Skin epidermis (tissue), 12 donors: Measurements from ENCODE around the gene IRF1.

Source experiments
- H3K27ac ChIP-seq, 21 experiments: fragments of 200-600 bp; sonication (generic) in 11 of 21; one replicate each; pipeline ENCODE4 v1.5.0; 2020; ENCODE audit warnings: mild to moderate bottlenecking in 3 of 21, inconsistent platforms in 2 of 21, moderate library complexity in 2 of 21
- H3K4me3 ChIP-seq, 7 experiments: fragments of 200-600 bp; sonication (generic) in 2 of 7; one replicate each; pipeline ENCODE4 v1.5.0; 2020; ENCODE audit warnings: inconsistent platforms in 2 of 7, mild to moderate bottlenecking in 2 of 7, moderate library complexity in 1 of 7

IRF1 gene

DNA sequence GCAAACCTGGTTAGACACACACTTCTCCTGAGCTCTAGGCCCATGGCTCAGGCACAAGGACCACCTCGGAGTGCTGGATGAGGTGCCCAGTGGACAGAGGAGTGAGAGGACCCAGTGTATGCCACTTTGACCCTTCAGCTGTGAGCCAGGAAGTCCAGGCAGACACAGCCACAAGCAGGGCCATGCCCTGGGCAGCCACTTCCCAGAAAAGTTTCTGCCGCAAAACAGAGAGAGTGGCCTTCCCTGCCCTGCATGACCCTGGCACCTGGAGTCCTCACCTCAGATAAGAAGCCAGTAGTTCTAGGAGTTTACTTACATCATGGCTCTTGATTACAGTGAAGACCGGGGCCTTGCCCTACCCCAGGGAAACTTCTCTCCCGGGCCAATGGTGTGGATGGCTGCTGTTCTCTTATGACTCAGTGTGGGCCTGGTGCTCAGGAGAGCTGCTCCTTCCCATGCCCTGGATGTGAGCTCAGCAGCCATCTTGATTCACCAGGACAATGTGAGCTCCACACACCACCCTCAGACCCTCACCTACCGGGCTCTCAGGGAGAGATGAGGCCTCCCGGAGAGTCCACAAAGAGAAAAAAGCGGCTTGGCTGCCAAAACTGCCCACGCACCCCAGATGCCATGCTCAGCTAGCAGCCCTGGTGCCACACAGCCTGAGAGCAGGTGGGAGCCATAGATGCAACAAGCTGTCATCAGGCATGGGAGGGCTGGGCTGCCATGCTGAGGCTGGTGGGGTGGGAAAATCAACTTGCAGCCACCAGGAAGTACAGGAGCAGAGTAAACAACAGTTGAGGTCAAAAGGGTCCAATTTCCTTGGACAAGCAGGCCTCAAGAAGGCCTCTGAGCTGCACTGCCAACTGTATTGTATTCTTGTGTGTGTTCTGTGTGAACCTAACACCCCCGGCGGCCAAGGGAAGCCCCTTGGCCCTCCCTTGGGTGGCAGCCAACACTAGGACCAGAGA, 11.7 kb upstream of the IRF1 start:
- Histone ChIP-seq H3K4me3 (no peak overlapping the region), H3K27ac (peak overlapping the region in 5 of 21 experiments; percentile 12 to 61 (median 38))

DNA sequence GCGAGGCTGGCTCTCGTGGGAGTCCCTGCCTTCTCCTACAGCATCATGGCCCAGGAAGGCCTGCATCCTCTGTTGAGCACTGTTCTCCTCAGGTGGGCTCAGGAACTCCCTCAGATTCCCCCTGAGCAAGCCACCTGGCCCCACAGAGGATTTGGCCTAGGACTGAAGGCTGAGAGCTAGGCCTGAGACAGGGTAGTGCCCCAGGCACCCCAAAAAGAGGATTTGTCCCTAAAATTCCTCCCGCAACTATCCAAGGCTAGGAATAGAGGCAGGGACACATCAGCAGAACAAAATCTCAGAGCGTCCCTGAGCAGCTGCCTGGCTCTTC, 11.0 kb upstream of the IRF1 start:
- no peak overlapping the region for H3K4me3 ChIP-seq
- H3K27ac ChIP-seq = peak overlapping the region in 4 of 21 experiments; percentile 3 to 61 (median 45)

DNA sequence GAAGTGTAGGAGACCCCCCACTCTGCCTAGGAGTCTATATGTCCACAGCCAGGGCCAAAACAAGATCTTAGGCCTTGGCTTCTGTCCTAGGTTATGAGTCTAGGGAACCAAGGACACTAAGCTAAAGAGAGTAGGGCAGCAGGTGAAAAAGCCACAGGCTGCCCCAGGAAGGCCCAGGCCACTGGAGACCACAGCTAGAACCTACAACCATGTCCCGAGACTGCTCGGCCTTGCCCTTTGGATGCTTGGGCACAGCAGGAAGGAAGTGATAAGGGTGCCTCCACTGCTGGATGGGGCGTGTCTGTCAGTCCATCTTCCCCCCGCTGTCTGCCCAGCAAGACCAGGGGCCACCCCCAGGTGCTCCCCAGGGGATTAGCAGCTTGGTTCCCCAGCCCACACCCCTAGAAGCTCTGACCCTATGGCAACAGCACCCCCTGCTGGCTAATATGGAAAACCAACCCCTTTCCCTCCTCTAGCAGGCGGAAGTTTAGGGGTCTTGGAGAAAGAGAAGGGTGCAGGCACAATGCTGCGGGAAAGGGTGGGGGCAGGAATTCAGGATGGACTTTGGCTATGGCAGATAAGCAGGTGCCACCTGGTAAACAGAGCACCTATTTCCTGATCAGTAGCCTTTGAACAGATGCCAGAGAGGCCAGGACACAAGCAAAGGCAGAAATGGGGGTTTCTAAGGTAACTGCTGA, 10.5 kb upstream of the IRF1 start:
- H3K27ac ChIP-seq = peak overlapping the region in 13 of 21 experiments; percentile 7 to 100 (median 40)
- no peak overlapping the region for H3K4me3 ChIP-seq

DNA sequence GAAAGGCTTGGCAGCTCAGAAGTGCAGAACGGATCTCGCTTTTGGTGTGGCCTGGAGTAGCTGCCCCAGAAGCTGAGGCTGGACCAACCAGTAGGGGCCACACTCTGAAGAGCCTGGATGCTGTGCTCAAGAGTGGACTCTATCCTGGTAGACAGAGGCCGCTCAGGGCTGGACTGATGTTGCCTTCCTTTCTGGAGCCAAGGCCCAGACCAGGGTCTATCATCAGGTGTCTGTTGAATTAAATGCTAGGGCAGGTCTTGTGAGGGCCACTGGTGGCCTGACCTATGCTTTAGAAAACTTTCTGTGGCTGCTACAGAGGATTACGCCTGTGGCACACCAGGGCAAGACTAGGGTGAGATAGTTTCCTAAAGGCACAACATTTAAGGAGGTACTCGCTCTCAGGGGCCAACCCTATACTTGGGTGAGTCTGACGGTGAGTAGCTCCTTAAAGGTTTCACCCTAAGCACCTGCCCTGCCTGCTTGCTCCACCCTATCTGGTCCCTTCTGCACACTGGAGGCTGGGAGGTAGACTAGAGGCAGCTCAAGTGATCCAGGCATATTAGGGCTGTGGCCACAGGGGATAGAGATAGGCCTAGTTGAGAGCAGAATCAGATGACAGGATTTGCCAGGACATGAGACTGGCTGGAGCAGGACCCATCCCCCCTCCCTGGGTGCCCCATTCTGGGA, 9.8 kb upstream of the IRF1 start:
- peak overlapping the region in 13 of 21 experiments; percentile 7 to 100 (median 40) for H3K27ac ChIP-seq
- no peak overlapping the region for H3K4me3 ChIP-seq

DNA sequence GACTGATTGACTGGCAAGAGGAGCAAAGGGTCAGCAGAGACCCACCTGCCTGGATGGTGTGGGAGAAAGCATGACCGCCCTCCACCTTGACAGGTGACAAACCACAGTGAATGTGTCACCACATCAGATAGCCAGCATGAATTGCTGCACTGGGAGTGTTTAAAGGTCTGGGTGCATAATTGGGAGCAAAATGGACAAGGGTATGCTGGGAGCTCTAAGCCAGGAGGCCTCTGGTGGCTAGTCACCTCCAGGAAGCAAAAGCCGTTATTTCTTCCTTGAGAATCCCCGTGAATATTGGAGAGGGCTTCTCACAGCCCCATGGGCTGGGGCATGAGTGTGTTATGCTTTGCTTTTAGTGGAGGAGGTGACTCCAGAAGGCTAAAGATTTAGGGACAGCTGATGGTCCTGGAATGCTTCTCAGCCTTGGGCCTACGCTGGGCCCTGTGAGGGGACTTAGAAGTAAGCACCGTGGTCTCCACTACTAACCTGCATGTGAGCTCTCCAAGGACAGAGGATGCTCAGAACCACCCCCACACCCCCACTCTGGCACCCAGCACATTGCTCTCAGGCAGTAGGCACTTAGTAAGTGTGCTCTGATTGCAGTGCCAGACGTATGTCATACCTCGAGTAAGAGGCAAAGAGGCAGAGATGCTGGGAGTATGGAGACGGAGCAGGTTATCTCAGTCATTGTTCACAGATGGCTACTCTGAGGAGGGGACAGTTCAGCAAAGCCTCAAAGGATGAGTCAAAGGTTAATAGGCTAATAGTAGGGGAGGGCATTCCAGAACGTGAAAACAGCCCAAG, 9.1 kb upstream of the IRF1 start:
- H3K4me3 ChIP-seq = no peak overlapping the region
- H3K27ac ChIP-seq = peak overlapping the region in 9 of 21 experiments; percentile 22 to 100 (median 90)

DNA sequence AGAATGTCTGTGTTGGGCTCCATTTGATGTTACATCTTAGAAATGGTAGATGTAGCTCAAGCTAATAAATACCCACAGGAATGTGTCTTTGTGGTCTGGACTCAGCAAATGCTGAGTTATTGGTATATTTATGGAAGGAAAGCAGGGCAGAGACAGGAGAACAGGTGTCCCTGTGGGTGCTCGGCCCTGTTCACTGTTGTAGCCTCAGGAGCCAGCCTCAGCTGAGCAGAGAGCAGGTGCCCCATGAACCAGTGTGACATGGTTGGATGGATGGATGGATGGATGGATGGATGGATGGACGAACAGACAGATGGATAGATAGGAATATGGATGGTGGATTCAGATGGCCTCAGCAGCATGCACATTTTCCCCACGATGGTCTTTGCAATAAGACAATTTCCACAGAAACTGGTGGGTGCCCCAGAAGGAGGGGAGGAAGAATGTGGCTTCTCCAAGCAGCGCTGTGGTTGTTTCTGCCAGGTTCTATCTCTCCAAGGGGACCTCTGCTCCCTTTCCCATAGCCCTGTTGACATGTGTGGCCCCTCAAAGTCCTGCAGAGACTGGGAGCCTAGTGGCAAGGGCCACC, 8.2 kb upstream of the IRF1 start:
- no peak overlapping the region for H3K4me3 ChIP-seq
- H3K27ac ChIP-seq = peak overlapping the region in 15 of 21 experiments; percentile 85 to 100 (median 94)

DNA sequence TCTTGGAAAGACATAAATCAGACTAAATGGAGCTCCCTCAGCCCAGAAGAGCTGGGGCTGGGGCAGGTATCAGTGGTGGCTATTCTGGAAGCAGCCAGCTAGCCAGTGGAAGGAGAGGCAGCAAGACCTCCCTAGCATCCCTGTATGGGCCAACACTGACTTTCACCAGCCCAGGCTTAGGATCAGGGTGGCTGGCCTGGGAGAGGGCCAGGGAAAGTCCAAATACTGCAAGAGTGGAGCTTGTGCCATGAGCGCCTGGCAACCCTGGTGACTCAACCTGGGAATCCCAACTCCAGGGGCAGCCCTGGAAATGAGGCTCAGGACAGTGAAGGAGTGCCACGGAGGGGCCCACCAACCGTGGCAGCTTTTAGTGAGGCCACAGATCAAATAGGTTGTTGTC, 7.6 kb upstream of the IRF1 start:
- Histone ChIP-seq H3K27ac (peak overlapping the region in 20 of 21 experiments; percentile 85 to 100 (median 94)), H3K4me3 (no peak overlapping the region)

DNA sequence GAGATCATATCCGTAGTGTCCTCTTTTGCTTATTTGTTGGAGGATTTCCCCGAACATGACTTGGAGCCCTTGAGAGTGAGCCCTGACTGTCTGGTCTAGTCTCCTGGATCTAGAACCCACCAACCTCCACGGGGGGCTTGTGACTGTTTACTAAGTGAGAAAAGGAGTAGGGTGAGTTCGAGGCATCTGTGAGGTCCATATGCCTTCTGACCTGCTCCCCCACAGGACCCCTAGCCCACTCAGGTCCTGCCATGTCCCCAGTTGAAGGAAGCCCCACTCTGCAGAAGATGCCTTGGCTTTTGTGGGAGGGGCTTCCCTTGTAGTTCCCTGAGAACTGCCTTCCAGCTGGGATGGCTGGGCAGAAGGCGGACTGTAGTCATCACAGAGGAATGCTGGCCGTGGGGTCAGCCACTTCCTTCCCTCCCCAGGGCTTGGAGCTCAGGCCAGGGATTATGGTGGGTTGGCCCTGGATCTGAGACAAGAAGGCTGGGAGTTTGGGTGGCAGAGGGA, 7.0 kb upstream of the IRF1 start:
- H3K4me3 ChIP-seq = peak overlapping the region in 6 of 7 experiments; percentile 47 to 70 (median 59)
- H3K27ac ChIP-seq = peak overlapping the region in 20 of 21 experiments; percentile 85 to 100 (median 94)

DNA sequence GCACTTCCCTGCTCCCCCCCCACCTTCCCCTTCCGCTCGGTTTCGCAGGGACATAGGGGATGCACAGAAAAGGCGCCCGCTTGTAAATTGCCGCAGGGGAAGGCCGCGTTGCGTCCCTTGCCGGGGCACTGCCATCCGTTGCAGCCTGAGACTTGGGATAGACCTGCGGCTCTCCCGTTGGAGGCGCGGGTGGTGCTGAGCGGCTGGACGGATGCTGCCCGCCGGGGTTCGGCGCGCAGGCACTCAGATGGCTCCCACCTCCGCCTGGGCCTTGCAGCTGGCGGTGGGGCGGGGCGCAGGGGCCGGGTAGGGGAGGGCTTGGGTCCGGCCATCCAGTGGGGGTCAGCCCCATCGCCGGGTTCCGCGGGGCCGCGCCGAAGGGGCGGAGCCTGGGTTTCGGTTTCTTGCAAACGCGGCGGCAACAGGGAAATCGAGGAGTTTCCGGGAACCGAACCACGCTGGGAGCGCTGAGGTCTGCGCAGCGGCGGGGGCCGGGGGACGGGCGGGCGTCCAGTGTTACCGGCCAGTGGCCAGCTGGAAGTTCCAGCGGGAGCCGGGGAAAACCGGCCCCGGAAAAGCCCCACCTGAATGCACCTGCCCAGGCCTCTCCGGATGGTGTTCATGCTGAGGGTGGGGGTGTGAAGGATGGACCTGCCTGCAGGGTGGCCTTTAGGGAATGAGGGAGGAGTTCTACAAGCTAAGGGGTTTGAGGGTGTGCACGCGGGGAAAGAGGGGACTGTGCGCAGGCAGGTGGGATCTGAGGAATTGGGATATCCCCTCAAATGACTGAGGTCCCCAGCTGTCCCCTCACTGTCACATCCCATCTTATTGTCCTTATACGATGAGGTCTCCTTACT, 6.3 kb upstream of the IRF1 start:
- peak overlapping the region; percentile 47 to 70 (median 60) for H3K4me3 ChIP-seq
- H3K27ac ChIP-seq = peak overlapping the region; percentile 53 to 100 (median 94)

DNA sequence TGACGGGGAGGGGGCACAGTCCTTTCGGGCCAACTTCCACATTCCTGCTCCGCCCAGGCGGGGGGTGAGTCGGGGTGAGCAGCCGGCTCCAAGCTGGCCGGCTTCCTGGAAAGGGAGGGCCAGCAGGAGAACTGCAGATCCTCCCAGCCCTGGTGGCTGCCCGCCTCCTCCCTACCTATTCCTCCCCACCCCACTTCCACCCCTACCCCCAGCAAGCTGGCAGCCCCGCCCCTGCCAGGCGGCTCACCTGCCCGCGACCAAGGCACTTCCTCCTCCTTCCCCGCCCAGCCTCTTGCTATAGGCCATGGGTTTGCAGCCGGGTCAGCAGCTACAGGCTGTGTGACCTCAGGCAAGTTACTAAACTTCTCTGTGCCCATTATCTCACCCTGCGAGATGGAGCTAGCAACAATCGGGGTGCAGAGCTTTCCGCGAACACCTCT, 5.6 kb upstream of the IRF1 start:
- H3K27ac ChIP-seq = peak overlapping the region; percentile 53 to 100 (median 94)
- H3K4me3 ChIP-seq = peak overlapping the region; percentile 47 to 70 (median 60)

DNA sequence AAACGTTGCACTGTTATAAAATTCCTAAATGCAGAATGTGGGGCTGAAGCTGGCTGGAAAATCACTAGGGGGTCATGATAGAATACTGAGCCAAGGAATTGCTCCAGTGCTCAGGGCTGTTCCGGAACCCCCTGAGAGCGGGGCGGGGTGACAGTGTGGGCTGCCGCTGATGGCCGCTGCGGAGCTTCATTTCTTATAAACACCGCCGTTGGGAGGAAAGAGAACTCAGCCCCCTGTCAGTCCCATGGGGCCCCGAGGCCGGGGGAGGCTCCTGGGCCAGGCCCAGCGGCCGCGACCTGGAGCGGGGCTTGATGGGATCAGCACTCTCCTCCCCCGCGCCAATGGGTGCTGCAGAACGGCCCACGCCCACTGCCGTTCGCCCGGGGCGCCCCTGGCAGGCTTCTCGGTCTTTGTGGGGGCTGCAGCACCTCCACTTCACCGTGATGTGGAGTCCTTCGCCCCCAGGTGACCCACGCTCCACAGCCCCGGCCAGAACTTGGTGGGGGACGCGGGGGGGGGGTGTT, 5.2 kb upstream of the IRF1 start:
- H3K27ac ChIP-seq = peak overlapping the region; percentile 53 to 100 (median 94)
- H3K4me3 ChIP-seq = peak overlapping the region; percentile 47 to 70 (median 60)

DNA sequence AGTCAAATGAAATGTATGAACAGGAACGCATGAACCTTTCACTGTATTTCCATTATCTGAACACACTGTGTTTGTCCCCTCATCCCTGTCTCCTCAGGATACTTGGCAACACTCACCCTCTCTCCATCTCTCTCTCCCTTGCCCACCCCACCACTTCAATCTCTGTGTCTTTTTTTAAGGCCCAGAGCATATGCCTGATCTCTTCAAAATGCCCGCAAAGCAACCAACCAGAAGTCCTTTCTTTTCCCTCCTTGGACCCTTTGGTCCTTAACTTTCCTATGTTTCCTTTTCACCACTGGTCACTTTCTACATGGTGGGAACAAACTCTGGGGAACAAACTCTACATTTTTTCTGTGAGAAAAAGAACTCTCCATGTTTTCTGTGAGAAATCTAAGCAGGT, 3.2 kb upstream of the IRF1 start:
- Histone ChIP-seq H3K4me3 (no peak overlapping the region), H3K27ac (peak overlapping the region in 15 of 21 experiments; percentile 1 to 100 (median 94))

DNA sequence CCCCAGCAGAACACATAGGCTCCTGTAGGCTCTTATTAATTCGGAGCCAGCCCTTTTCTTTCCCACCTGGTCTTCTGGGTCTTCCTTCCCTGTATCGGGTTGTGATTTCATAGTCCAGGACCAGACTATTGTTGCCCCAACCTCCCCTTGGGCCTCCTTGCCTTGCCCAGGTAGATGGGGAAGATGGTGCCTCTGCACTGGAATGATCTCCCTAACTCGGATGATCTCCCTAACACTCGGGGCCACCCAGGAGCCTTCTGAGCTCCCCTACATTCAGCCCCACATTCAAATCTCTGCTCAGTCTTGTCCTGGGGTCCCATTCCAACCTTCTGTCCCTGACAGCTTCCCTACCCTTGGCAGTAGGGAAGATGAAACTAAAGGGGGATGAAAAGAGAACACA, 2.7 kb upstream of the IRF1 start:
- no peak overlapping the region for H3K4me3 ChIP-seq
- H3K27ac ChIP-seq = peak overlapping the region in 9 of 21 experiments; percentile 1 to 100 (median 96)

DNA sequence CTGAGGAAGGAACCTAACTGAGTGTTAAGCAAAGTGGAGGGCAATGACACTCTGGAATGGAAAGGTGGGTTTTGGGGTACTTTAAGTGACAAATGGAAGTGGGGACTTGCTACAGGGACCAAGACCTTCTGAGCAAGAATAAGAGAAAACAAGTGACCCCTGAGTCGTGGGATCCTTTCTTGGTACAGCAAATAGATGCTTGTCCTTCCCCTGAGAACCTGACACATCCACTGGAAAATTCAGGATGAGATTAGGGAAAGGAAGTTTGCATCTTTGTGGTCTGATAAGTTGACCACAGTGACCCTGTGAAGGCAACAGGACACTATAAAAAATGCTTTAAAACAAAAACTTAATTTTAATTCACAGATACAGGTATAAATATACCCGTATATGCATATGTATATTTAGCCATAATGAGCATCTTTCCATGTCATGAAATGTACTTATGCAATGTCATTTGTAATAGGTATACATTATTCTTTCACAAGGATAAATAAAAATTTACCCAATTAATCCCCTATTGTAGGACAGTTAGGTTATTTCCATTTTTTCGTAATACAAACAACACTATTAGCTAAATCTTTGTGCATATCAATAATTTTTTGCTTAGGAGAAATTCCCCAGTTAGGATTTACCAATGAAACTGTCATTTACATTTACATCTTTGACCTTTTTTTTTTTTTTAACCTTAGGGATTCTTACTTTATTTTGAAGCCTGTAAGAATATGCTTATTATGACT, 2.0 kb upstream of the IRF1 start:
- Histone ChIP-seq H3K27ac (peak overlapping the region in 11 of 21 experiments; percentile 96 to 100 (median 98)), H3K4me3 (no peak overlapping the region)

DNA sequence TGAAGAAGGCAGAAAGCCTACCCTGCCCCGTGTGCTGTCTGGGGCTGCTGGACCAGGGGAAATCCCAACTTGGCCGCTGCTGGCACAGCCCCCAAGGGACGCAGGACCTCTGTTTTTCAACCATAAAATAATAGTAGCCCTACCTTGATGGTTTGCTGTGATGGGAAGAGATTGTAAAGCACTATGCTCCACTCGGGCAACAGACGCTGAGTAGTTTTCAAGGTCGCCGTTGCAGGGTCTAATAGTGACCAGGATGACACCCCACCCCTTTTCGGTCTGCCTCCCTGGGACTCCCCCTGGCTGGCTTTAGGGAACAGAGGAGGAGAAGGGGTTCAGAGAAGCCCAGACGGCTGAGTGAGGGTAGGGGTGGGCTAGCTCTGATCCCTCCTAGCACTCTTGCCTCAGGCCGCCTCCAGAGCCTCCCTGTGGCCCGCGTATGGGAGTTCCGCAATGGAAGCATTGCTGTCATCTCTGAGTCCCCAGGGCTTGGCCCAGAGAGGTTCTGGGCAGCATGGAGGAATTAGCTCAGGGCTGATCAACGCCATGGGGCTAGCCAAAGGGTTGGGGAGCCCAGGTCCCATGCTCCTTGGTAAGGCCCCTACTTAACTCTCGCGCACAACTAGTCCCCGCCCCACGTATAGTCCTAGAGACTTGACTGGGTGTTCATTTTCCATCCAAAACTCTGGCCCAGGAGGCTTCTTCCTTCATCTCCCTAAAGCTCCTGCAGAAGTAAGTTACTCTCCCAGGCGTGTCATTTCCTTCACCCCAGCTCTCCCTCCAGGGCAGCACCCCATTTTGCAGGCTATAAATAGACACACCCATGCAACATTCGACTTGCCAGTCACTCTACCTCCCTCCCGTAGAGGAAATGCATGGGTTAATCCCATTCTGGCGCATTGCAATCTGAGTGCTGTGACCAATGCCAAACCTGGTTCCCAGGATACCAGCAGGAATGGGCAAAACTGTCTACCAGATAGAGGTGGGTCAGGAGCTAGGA, 1.1 kb upstream of the IRF1 start:
- Histone ChIP-seq H3K27ac (peak overlapping the region; percentile 60 to 100 (median 98)), H3K4me3 (peak overlapping the region; percentile 80 to 87 (median 80))
